ENCODE results near the gene IKZF4.

GRCh38 chr12:56041552-56042429, 20.9 kb downstream of the IKZF4 start, which contains the start of gene RPS26:
- TF ChIP-seq CTCF (IDR thresholded peaks at IDR 0.05; ENCODE audit: control extremely low read depth in 1 of 3, insufficient read depth in 1 of 3, low read depth in 1 of 3, low read length in 3 of 3) (peak; percentile 43 to 56 (median 55)), E2F6 (IDR thresholded peaks at IDR 0.05) (peak; percentile 52), ASH2L (IDR thresholded peaks at IDR 0.05; ENCODE audit: low read length) (peak; percentile 98), BCL11A (IDR thresholded peaks at IDR 0.05; ENCODE audit: low read depth in 2 of 2, low read length in 2 of 2) (no peak), EP300 (IDR thresholded peaks at IDR 0.05; ENCODE audit: borderline replicate concordance in 1 of 2, low read depth in 2 of 2, low read length in 2 of 2) (no peak), POLR2AphosphoS5 (IDR thresholded peaks at IDR 0.05; ENCODE audit: low read depth, low read length) (peak; percentile 99), SAP30 (IDR thresholded peaks at IDR 0.05; ENCODE audit: insufficient read depth, insufficient replicate concordance, low read length) (peak; percentile 25)

All from H1 (cell line).